Measurements from ENCODE around the gene SIRT5. TPM values are rescaled to one million over a fixed set of nuclear protein-coding genes. Genes with fewer than 3 reads are reported as not detected.
A peak's percentile ranks its signal among the peaks of the same experiment; 100 is the strongest.

Gene SIRT5
- total and polyA plus RNA-seq, 9 donors: 6.0 to 10.4 (median 8.6) TPM

DNA sequence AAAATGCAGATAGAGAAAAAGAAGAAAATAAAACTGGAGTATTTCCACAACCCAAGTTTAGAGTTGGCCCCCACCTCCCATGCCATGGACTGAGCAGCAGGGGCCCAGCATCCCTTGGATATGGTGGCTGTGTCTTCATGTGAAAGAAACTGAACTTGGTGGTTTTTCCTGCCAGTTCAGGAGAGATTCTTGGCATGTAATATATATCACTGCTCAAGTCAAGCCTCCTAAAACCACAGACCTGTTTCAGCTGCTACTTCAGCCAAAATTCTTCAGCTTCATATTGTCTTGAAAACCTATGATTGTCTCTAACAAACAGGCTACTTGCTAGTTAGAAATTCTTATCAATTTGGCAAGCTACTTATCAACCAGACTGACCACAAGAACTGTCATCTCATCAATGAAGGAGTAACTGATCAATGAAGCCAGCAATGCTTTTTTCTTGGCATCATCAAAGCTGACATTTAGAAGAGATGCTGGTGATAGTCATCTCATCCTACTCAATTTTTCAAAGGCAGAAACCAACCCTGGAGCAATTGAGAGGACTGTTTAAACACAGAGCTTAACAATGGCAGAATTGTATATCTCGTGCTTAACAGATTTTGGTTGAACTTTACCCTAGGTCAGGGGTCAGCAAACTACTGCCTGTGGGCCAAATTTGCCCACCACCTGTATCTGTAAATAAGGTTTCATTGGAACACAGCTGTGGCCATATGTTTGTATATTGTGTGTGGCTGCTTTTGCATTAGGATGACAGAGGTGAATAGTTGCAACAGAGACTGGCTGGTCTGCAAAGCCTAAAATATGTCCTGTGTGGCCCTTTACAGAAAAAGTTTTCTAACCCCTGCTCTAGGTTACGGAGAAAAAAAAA lies 30.4 kb downstream of the SIRT5 start:
- H3K27ac ChIP-seq (ENCODE audit: low read length): no peak overlapping the region
- H3K9me3 ChIP-seq (replicated peaks; ENCODE audit: control insufficient read depth, low read depth, low read length): no peaks in the 10 kb centered on the region
- DNase-seq: no peak
- H3K4me3 ChIP-seq (ENCODE audit: low read length): no peak overlapping the region
- H3K4me1 ChIP-seq (ENCODE audit: control insufficient read depth, insufficient read depth, low read length): no peaks in the 10 kb centered on the region
- WGBS (ENCODE audit: insufficient coverage): no CpG with 5 or more reads among the region's 2 CpGs
- no peaks in the 10 kb centered on the region for H3K27me3 ChIP-seq (ENCODE audit: control insufficient read depth, insufficient read depth, low read length)
- H3K36me3 ChIP-seq (ENCODE audit: control insufficient read depth, insufficient read depth, low read length): peaks cover 20% of the 10 kb centered on the region

DNA sequence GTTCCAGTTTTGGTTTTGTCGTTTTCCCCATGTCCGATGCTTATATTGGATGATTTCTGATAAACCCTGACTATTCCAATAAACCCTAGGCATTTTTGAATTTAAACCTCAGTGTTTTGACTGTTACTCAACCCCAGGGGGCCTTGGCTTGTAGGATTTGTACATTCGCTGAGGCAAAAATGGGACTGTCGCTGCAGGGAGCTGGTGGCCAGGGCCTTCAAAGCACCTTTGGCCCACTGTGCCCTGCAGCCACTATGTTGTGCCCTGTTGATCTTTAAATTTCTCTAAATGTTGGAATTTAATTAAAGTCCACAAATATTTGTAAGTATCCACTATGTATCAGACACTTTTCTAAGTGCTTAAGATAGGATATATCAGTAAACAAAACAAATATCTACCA lies 31.2 kb downstream of the SIRT5 start:
- no CpG with 5 or more reads among the region's 4 CpGs for WGBS (ENCODE audit: insufficient coverage)
- no peak for DNase-seq
- H3K4me3 ChIP-seq (ENCODE audit: low read length): no peak overlapping the region
- H3K27ac ChIP-seq (ENCODE audit: low read length): no peak overlapping the region
- H3K36me3 ChIP-seq (ENCODE audit: control insufficient read depth, insufficient read depth, low read length): peaks cover 19% of the 10 kb centered on the region
- H3K9me3 ChIP-seq (replicated peaks; ENCODE audit: control insufficient read depth, low read depth, low read length): no peaks in the 10 kb centered on the region
- no peaks in the 10 kb centered on the region for H3K4me1 ChIP-seq (ENCODE audit: control insufficient read depth, insufficient read depth, low read length)
- H3K27me3 ChIP-seq (ENCODE audit: control insufficient read depth, insufficient read depth, low read length): no peaks in the 10 kb centered on the region

DNA sequence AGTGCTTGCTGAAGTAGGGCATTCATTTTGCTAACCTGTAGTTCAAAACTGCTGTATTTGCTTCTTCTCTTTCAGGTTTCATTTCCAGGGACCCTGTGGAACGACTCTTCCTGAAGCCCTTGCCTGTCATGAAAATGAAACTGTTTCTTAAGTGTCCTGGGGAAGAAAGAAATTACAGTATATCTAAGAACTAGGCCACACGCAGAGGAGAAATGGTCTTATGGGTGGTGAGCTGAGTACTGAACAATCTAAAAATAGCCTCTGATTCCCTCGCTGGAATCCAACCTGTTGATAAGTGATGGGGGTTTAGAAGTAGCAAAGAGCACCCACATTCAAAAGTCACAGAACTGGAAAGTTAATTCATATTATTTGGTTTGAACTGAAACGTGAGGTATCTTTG lies 37.3 kb downstream of the SIRT5 start:
- Histone ChIP-seq H3K4me1 (ENCODE audit: control insufficient read depth, insufficient read depth, low read length) (peaks cover 7% of the 10 kb centered on the region), H3K36me3 (ENCODE audit: control insufficient read depth, insufficient read depth, low read length) (peaks cover 5% of the 10 kb centered on the region), H3K27ac (ENCODE audit: low read length) (no peak overlapping the region), H3K9me3 (replicated peaks; ENCODE audit: control insufficient read depth, low read depth, low read length) (no peaks in the 10 kb centered on the region), H3K27me3 (ENCODE audit: control insufficient read depth, insufficient read depth, low read length) (no peaks in the 10 kb centered on the region), H3K4me3 (ENCODE audit: low read length) (no peak overlapping the region)
- no peak for DNase-seq
- WGBS (ENCODE audit: insufficient coverage): no CpG with 5 or more reads among the region's 4 CpGs

DNA sequence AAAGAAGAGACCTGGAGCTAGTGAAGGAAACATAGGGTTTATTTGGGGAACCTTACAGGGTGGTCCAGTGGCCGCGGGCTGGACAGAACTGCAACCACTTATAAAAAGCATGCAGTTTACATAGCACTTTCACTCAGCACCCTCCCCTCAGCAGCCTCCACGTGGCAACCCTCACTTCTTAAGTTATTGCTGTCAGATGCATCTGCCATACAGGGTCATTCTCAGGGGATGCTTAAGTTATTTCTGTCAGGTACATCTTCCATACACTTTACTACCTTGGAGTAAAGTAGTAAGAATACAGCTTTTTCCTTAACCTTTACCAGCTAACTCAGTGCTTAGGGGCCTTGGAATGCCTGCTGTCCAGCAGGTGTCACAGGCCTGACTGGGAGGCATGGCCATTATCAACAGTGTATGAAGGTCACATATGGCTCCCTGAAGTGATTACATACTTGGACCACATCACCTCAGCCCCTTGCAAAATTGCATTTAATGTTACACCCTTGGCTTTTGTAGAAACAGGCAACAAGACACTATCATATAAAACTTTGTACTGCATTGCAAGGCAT lies 38.7 kb downstream of the SIRT5 start:
- peaks cover 7% of the 10 kb centered on the region for H3K4me1 ChIP-seq (ENCODE audit: control insufficient read depth, insufficient read depth, low read length)
- no peak overlapping the region for H3K27ac ChIP-seq (ENCODE audit: low read length)
- H3K9me3 ChIP-seq (replicated peaks; ENCODE audit: control insufficient read depth, low read depth, low read length): no peaks in the 10 kb centered on the region
- WGBS (ENCODE audit: insufficient coverage): 61% methylated on average over 3 of the region's 3 CpGs
- H3K4me3 ChIP-seq (ENCODE audit: low read length): no peak overlapping the region
- peaks cover 15% of the 10 kb centered on the region for H3K36me3 ChIP-seq (ENCODE audit: control insufficient read depth, insufficient read depth, low read length)
- no peaks in the 10 kb centered on the region for H3K27me3 ChIP-seq (ENCODE audit: control insufficient read depth, insufficient read depth, low read length)
- no peak for DNase-seq

DNA sequence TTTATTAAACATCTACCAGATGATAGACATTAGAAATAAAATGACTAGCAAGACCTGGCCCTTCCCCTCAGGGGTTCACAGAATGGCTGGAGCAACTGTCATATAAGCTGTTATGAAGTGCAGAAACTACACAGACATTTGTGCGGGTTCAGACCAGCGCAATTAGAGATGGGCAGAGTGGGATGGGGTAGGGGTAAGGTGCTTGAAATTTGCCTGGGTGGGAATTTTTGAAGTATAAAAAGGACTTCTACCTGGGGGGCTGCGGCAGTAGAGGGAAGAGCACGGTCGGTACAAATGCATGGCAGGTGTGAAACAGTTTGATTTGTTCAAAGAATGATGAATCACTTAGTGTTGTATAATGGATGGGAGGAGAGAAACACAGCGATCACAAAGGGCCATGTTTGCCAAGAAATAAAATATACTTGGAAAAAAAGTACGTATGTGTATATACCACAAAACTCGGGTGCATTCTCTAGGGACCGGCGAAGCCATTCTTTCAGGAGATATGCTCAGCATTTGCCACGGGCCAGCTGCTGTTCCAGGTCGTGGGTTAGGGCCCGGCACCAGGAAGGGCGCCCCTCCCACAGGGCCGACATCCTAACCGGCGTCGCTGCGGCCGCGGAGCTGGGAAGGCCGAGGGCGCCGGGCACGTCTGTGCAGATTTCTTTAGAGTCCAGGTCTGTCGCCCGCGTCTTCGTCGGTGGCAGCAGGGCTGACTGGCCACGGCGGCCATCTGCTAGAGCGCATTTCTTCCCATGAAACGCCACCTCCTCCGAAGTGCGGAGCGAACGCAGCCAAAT lies 39.9 kb downstream of the SIRT5 start:
- no peak for DNase-seq
- no peaks in the 10 kb centered on the region for H3K9me3 ChIP-seq (replicated peaks; ENCODE audit: control insufficient read depth, low read depth, low read length)
- peaks cover 7% of the 10 kb centered on the region for H3K4me1 ChIP-seq (ENCODE audit: control insufficient read depth, insufficient read depth, low read length)
- H3K27ac ChIP-seq (ENCODE audit: low read length): peak overlapping the region; percentile 98
- 3% methylated on average over 37 of the region's 38 CpGs for WGBS (ENCODE audit: insufficient coverage)
- H3K4me3 ChIP-seq (ENCODE audit: low read length): peak overlapping the region; percentile 86
- no peaks in the 10 kb centered on the region for H3K27me3 ChIP-seq (ENCODE audit: control insufficient read depth, insufficient read depth, low read length)
- H3K36me3 ChIP-seq (ENCODE audit: control insufficient read depth, insufficient read depth, low read length): peaks cover 25% of the 10 kb centered on the region

DNA sequence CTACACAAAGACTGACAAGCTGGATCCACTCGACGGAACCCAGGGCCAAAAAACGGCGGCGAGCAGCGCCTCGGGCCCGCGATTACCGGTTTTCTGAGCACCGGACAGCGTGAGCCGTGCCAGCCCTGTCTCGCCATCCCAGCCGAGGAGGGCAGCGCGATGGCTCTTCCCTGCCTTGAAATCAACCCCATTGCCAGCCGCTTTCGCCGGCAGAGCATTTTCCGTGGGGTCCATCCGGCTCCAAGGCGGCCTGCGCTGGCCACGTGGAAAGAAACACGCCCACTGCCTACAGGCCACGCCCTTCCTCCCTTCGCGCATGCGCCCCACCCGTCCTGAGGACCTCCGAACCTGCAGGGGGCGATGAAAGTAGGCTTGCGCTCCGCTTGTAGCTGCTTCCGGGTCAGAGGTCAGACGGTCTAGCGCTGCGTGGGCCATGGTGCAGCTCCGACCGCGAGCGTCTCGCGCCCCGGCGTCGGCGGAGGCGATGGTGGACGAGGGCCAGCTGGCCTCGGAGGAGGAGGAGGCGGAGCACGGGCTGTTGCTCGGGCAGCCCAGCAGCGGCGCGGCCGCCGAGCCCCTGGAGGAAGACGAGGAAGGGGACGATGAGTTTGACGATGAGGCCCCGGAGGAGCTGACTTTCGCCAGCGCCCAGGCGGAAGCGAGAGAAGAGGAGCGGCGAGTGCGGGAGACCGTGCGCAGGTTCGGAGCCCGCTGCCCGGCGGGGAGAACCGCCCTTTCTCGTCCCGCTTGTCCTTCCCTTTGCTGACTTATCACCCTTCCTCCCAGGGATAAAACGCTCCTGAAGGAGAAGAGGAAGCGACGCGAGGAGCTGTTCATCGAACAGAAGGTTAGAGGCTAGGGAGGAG lies 40.8 kb downstream of the SIRT5 start, which contains the start of gene NOL7:
Gene NOL7 (plus strand): TSS at position 410 of the 866 bp plus-strand sequence. CDS start 24 bp downstream, at position 434.
- WGBS (ENCODE audit: insufficient coverage): under 1% methylated on average over 72 of the region's 85 CpGs
- Histone ChIP-seq H3K4me1 (ENCODE audit: control insufficient read depth, insufficient read depth, low read length) (peaks cover 7% of the 10 kb centered on the region), H3K27ac (ENCODE audit: low read length) (peak within 1 kb of the TSS; percentile 98), H3K27me3 (ENCODE audit: control insufficient read depth, insufficient read depth, low read length) (no peaks in the 10 kb centered on the region), H3K4me3 (ENCODE audit: low read length) (peak within 1 kb of the TSS; percentile 86), H3K36me3 (ENCODE audit: control insufficient read depth, insufficient read depth, low read length) (peaks cover 31% of the 10 kb centered on the region), H3K9me3 (replicated peaks; ENCODE audit: control insufficient read depth, low read depth, low read length) (no peaks in the 10 kb centered on the region)
- peak; percentile 99 for DNase-seq

DNA sequence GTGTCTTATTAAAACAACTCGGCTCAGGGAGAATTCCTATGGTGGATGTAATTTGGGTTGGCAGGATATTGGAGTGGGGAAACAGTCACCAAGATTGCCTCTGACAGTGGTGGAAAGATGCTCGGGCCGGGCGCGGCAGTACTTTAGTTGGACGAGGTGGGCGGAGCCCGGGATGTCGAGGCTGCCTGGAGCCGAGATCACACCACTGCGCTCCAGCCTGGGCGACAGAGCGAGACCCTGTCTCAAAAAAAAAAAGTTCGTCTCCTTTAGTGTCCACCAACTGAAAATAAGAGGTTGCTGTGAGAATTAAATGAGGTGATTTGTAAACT lies 41.4 kb downstream of the SIRT5 start:
- peaks cover 33% of the 10 kb centered on the region for H3K36me3 ChIP-seq (ENCODE audit: control insufficient read depth, insufficient read depth, low read length)

DNA sequence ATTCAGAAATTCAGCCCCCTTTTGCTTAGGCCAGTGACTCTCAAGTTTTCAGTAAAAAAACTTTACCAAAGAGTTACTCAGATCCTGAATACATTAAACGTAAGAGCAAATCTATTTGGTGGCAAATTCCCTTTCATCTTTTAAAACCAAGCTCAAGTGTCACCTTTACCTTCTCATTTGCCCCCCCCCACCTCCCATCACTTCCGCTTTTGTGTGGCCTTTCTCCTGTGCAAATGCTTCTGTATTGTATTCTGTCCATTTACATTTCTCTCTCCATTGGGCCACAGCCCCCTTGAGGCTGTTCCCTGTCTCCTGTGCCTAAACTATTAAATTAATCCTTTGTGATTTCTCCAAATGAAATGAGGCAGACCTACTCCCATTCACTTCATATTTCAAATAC lies 42.7 kb downstream of the SIRT5 start:
- no peaks in the 10 kb centered on the region for H3K9me3 ChIP-seq (replicated peaks; ENCODE audit: control insufficient read depth, low read depth, low read length)
- no peak for DNase-seq
- no peaks in the 10 kb centered on the region for H3K27me3 ChIP-seq (ENCODE audit: control insufficient read depth, insufficient read depth, low read length)
- H3K27ac ChIP-seq (ENCODE audit: low read length): no peak overlapping the region
- H3K4me1 ChIP-seq (ENCODE audit: control insufficient read depth, insufficient read depth, low read length): peaks cover 7% of the 10 kb centered on the region
- H3K36me3 ChIP-seq (ENCODE audit: control insufficient read depth, insufficient read depth, low read length): peaks cover 40% of the 10 kb centered on the region
- 75% methylated on average over 1 of the region's 2 CpGs for WGBS (ENCODE audit: insufficient coverage)
- H3K4me3 ChIP-seq (ENCODE audit: low read length): no peak overlapping the region

More for the DNA sequence above, 41.4 kb downstream of the SIRT5 start:
- WGBS (ENCODE audit: insufficient coverage): 0% methylated on average over 12 of the region's 14 CpGs
- peak overlapping the region; percentile 90 for H3K27ac ChIP-seq (ENCODE audit: low read length)
- peak overlapping the region; percentile 86 for H3K4me3 ChIP-seq (ENCODE audit: low read length)
- DNase-seq: peak; percentile 53
- no peaks in the 10 kb centered on the region for H3K9me3 ChIP-seq (replicated peaks; ENCODE audit: control insufficient read depth, low read depth, low read length)
- H3K4me1 ChIP-seq (ENCODE audit: control insufficient read depth, insufficient read depth, low read length): peaks cover 7% of the 10 kb centered on the region
- H3K27me3 ChIP-seq (ENCODE audit: control insufficient read depth, insufficient read depth, low read length): no peaks in the 10 kb centered on the region

DNA sequence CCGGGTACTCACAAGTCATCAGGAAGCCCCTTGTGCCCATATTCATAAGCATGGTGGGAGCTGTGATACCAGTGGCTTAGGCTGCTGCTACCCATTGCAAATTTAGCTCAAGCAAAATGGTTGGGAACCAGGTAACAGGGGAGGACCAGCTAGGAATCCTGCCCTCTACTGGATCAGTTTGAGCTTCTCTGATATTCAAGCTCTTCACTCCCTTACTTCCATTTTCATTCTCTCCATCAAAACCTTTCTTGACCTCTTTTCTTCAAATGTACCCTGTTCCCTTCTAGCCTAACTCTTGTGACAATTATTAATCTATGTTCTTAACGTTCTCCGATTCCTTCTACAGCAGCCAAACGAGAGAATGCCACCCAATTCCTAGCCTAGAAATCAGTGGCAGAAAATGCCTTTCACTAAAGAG lies 50.5 kb downstream of the SIRT5 start:
- WGBS (ENCODE audit: insufficient coverage): 50% methylated on average over 1 of the region's 4 CpGs
- peaks cover 34% of the 10 kb centered on the region for H3K36me3 ChIP-seq (ENCODE audit: control insufficient read depth, insufficient read depth, low read length)
- no peak for DNase-seq

More for the DNA sequence above, 50.5 kb downstream of the SIRT5 start:
- Histone ChIP-seq H3K4me1 (ENCODE audit: control insufficient read depth, insufficient read depth, low read length) (no peaks in the 10 kb centered on the region), H3K27ac (ENCODE audit: low read length) (no peak overlapping the region), H3K27me3 (ENCODE audit: control insufficient read depth, insufficient read depth, low read length) (no peaks in the 10 kb centered on the region), H3K9me3 (replicated peaks; ENCODE audit: control insufficient read depth, low read depth, low read length) (no peaks in the 10 kb centered on the region), H3K4me3 (ENCODE audit: low read length) (no peak overlapping the region)
